HG02970 (cell line): ENCODE results near the gene PDZK1.
A peak's percentile ranks its signal among the peaks of the same experiment; 100 is the strongest.
"Not testable (repeated sequence)": the region's sequence is repeated elsewhere in the genome, so short reads cannot be mapped to it uniquely, and the experiment has no call there.

Experiments used
- ATAC-seq: cut with Tn5 transposase; IDR thresholded peaks from one replicate; pipeline ENCODE4 v1.9.1; 2021; ENCODE audit warnings: mild to moderate bottlenecking, moderate library complexity, moderate number of reproducible peaks; ENCODE audit not compliant: unreplicated experiment, low FRiP score

The PDZK1 gene

DNA sequence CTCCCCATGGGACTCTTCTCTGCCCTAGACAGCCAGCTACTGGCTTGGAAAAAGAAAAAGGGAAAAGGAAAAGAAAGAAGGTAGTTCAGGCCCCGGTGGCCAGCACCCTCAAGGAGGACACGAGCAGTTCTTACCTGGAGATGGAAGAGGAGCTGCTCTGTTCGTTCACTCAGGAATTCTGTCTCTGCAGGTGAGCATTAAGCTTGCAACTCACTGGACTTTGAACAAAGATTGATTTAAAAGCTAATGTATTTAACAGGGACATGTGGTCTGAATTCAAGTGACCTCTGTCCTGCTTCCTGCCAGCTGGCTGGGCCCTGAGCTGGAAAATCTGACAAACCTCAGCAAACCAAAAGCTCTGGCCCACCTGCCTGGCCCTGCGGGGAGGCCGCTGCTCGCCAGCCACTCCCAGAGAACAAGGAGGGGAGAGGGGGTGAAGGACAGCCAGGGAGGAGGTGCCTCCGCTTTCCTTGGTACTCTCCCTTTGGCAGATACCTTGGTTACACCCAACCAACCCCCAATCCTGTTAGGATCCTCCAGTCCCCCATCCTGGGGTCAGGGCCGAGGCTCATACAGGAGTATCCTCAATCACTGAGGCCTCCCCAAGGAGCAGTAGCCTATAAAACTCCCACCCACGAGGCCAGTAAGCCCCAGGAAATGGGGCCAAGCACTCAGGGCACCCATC, at the start of gene PDZK1:
TSS of gene PDZK1 (minus strand) at position 186 of the 685 bp plus-strand sequence. CDS start 19,347 bp downstream, outside the sequence.
- no peak for ATAC-seq

DNA sequence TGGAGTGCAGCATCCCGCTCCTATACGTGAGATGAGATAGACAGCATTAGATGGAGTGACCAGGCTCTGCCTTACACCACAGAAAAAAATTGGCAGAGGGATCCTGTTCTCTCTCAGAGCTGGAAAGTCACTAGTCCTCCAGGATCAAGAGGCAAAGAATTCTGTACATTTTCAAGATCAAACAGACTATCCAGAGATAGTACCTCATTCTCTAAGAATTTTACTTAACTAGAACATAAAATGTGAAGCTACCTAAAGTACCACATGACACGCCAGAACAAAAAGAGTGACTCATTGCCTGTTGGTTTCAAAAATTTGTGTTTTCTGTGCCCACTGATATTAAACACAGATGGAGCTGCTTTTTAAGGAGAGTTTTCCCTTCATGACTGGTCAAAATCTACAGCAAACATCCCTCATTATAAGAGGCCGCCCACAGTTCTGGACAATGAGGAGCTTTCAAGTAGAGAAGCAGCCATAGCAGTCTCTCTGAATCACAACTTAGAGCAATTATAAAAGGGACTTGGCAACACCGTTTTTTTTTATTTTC, 44.4 kb upstream of the PDZK1 start:
- no peak for ATAC-seq

DNA sequence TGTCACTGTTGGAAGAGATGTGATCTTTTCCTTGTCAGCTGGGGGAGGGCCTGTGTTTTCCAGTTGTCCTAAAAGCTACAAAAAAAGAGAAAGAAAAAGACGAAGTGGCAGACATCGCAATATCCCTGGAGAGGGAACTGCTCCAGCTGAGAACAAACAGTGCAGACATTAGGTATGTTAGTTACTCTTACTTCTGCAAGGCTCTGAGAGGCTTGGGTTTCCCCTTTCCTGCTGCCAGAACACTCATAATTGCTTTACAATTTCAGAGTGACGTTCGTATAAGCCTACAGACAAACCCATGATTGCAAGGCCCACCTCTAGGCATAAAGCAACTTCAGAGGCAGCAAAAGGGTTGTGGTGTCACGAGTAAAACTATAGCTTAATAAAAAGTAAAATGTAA, 43.3 kb upstream of the PDZK1 start:
- ATAC-seq = no peak

DNA sequence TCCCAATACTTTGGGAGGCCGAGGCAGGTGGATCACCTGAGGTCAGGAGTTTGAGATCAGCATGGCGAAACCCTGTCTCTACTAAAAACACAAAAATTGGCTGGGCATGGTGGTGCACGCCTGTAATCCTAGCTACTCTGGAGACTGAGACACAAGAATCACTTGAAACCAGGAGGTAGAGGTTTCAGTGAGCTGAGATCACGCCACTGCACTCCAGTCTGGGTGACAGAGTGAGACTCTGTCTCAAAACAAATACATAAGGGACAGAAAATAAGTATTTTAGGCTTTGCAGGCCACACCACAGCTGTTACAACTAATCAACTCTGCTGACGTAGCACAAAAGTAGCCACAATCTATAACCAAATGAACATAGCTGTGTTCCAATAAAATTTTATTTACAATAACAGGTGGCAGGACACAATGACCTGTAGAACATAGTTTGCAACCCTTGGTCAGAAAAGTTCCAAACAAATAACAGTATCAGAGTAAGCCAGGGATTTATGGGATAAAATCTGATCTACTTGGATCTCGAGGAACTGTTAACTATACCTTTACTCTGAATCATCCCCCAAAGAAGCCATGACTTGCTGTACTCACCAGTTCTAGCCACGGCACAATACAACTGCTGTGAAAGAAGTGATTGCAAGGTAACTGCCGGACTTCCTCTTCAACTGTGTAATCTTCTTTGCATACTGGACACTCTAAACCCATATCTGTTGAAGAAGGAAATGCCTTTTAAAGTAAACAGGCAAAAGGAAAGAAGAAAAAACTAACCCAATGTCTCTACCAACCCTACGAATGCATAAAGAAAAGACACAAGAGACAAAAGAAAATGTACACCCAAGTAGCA, 40.5 kb upstream of the PDZK1 start:
- no peak for ATAC-seq

DNA sequence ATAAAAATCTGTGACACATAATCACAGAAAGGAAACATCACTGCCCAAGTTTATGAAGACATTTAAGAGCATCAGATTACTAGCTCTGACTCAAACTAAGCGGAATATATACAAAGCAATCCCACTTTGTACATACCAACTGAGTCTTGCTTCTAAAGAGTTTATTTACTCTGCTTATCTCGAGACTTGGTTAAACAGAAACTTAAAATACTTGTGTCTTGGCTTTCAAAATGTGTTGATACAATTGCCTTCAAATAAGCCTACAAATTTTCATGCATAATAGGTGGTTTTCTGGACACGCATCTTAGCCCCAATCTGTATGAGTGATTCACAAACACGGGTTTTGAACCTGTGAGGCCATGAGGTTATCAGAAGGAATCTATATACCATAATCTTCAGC, 33.1 kb upstream of the PDZK1 start:
- ATAC-seq = no peak

DNA sequence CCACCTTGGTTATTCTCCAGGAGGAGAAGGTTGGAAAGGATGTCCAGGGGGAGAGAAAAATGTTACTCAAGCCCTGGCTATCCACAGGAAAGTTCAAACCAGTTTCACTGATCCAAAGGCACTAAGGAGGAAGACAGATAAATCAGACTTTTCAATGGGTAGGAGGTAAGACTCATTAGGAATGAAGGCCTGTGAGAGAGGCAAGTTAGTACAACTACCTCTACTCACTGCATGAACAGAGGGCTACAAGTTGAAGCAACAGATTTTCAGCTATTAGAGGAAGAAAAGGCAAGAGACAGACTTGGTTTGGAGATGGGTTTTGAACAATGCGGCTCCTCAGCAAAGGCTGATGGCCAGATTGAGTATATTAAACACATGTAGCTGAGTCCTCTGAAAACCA, 29.0 kb upstream of the PDZK1 start:
- no peak for ATAC-seq

DNA sequence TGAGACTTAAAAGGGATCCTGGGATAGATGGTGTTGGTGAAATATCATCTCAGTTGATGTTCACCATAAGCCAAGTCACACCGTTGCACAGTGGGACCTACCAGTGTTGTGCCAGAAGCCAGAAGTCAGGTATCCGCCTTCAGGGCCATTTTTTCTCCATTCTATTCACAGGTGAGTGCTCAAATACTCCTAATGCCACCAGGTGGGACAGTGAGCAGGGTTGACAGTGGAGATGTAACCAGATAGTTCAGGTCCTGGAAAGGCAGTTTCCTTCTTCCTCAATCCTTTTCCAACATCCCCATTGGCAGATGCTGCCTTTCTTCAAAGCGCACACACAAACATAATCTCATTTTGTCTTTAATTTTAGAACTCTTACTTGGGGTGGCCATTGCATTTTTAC, 23.7 kb upstream of the PDZK1 start:
- no peak for ATAC-seq

DNA sequence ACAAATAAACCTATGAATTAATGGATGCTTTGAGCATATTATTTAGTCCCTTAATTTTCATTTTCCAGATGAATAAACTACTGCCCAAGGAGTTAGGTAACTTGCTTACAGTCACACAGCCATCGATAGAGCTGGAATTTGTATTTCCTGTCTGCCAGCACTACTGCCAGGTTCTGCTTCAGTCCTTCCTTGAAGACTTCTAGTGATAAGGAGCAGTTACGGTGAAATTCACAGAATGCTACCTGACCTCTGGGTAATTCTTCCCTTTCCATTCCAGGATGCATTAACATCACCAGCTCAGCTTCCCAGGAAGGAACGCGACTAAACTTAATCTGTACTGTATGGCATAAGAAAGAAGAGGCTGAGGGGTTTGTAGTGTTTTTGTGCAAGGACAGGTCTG, 23.3 kb upstream of the PDZK1 start:
- no peak for ATAC-seq

DNA sequence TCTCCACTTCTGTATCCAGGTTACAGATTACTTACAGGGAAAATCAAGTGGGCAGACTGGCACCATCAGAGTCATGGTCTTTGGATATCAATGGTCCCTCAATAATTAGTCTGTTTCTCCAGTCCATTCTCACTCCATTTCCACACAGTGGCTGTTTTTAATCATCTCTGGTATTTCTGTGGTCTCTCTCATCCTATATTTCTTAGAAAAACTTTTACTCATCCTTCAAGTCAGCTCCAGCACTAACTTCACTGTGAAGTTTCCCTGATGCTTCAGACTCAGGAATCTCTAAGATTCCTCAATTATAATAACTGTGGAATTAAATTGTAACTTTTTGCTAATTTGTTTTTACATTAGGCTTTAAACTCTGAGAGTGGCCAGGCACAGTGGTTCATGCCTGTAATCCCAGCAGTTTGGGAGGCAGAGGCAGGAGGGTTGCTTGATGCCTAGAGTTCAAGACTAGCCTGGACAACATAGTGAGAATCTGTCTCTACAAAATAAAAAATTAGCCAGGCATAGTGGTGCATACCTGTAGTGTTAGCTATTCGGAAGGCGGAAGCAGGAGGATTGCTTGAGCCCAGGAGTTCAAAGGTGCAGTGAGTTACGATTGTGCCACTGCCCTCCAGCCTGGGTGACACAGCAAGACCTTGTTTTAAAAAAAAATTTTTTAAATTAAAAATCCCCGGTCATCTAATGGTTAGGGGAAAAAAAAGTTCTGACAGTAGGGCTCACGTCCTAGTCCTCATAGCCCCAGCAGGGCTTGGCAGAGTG, 22.7 kb upstream of the PDZK1 start:
- no peak for ATAC-seq

DNA sequence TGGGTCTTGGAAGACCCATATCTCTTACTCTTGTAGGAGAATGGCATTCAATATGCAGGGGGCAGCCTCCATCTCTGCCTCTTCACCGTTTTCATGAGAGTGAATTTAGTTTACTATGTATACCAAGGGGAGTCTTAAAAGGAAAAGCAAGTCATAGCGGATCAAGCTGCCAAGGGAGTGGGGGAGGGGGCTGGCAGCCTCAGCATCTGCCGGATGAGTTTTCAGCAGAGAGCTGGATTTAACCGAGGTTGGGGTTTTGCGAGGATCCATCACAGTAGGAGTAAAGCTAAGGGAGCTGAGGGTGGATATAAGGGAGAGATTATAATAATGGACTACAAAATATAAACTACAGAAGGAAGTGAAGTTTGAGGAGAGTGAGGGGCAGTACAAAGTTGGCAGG, 22.0 kb upstream of the PDZK1 start:
- no peak for ATAC-seq

DNA sequence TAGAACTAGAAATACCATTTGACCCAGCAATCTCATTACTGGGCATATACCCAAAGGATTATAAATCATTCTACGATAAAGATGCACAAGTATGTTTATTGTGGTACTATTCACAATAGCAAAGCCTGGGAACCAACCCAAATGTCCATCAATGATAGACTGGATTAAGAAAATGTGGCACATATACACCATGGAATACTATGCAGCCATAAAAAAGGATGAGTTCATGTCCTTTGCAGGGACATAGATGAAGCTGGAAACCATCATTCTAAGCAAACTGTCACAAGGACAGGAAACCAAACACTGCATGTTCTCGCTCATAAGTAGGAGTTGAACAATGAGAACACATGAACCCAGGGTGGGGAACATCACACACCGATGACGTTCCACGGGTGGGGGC, 19.0 kb upstream of the PDZK1 start:
- not testable (repeated sequence) for ATAC-seq

DNA sequence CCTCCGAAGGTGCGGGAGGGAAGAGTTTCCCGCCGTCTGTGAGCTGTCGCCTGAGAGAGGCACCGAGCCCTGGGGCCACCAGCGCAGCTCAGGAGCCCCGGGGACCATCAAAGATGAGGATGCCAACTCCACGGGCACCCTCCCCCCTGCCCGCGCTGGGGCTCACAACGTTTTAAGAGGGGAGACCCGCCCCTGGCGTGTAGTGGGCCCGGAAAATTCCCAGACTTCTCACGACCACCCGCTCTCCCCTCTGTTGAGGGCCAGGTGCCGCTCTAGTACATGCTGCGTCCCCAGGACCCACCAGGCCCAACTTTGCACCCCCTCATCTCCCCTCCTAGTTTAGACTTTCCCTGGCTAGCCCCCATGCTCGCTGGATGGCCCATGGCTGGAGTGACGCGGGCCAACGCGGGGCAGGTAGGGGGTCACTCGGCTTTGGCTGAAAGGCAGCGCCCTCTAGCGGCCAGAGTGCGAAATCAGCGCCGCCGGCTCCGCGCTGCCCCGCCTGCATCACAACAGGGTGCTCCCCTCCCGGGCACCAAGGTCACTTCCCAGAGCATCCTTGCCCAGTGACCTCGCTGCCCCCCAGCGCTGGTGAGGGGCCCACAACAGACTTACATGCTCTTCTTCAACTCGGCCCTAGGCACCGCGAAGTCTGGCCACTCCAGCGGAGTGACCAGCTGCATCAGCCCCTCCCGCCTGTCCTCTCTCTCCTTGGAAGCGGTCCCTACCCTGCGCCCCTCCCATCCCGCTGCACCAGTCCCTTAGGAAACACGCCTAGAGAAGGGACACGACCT, 13.9 kb upstream of the PDZK1 start:
- ATAC-seq = peak; percentile 71

DNA sequence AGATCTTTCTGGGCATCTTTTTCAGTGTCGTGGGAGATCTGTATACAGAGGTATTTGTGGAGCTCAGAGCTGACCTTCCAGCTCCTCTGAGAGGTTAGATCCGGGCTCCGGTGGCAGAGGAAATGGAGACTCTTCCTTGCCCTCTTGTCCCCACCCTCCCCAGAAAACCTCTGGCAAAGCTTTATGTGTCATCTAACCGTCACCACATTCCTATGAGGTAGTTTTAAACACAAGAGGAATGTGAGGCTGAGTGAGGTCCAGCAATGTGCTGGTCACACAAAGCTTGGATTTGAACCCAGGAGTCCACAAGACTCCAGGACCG, 13.3 kb upstream of the PDZK1 start:
- no peak for ATAC-seq

DNA sequence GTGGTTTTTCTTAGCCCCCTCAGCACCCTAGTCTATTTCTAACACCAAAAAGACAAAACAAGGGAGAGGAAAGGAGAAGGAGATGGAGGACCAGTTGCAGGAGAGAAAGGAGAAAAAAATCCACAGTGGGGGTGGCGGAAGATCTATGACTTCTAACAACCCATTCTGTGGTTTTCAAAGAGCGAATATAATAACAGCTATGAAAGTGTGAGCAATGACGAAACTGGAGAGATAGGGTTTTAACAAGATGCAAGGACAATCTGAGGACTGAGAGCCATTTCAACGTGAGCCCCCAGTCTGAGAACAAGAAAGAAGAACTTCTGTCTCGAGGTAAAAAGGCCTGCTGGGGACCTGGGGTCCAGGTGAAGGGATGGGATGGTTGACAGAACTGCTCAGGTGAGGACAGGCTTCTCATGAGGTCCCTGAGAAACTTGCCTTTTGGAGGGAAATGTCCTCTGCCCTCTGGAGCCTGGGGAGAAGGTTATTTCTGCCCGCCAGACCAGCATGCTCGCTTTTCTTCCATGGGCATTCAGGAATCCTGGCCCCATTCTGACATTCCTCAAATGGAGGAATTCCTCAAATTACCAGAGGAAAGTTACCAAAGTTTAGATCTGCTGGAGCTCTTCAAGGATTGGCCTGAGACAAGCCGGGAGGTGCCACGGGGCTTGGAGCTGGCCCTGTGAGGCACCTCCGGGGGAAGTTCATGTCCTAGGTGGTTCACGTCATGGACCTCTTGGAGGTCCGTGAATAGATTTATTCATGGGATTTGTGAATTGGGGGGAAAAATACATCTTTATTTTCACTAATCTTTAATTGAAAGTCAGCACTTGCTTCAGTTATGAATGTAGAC, 12.3 kb upstream of the PDZK1 start, which contains the start of gene CD160:
TSS of gene CD160 (plus strand) at position 270 of the 850 bp plus-strand sequence. CDS start 8,829 bp downstream, outside the sequence.
- no peak for ATAC-seq

DNA sequence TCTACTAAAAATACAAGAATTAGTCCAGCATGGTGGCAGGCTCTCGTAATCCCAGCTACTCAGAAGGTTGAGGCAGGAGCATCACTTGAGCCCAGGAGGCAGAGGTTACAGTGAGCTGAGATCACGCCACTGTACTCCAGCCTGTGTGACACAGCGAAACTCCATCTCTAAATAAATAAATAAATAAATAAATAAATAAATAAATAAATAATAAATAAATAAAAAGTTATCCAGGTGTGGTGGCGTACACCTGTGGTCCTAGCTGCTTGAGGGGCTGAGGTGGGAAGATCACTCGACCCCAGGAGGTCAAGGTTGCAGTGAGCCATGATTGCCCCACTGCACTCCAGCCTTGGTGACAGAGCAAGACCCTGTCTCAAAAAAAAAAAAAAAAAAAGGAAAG, 11.3 kb upstream of the PDZK1 start:
- ATAC-seq = not testable (repeated sequence)

DNA sequence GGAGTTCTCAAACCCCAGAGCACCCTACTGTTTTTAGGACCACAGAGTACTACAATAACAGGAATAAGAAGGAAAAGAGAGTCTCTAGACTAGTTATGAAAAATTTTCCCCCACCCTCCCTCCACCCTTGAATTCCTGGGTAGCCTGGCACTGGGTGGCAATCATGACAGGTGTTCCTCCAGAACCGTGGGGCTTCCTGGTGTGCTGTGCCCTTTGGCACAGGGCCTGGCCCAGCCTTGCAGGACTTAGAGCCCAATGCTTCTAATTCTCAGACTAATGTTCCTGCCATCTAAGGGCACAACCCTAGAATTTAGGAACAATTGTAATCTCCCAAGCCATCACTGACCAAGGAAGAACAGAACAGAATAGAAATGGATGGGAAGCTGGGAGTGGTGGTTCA, 10.7 kb upstream of the PDZK1 start:
- ATAC-seq = no peak

DNA sequence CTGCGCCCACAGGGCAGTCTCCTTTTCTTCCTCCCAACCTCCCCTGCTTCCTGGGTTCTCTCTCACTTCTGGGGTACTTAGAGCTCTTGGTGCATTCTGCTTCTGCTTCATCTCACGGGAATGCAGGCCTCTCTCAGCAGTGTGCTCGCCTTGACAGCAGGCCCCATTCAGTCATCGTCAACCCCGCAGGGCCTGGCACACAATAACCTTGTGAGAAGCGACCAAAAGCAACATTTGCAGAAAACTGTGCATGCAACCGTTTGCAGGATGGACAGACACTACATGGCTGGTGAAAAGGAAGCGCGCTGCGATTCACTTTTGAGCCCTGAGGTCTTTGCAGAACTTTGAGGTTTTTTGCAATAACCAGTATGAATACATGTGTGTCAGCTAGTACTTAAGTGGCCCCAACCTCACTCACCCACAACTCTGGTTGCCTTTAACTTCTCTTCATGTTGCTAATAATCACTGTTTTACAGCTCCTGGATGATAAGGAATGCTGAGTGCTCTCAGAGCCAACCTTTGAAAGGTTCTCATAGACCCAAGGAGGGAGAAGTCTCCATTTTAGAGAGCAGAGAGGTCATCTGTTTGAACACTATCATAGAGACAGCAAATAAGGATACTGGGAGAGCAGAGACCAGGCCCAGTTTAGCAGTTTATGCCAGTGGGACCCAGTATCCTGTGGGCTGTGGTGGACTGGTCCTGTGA, 9.6 kb upstream of the PDZK1 start:
- ATAC-seq = no peak

DNA sequence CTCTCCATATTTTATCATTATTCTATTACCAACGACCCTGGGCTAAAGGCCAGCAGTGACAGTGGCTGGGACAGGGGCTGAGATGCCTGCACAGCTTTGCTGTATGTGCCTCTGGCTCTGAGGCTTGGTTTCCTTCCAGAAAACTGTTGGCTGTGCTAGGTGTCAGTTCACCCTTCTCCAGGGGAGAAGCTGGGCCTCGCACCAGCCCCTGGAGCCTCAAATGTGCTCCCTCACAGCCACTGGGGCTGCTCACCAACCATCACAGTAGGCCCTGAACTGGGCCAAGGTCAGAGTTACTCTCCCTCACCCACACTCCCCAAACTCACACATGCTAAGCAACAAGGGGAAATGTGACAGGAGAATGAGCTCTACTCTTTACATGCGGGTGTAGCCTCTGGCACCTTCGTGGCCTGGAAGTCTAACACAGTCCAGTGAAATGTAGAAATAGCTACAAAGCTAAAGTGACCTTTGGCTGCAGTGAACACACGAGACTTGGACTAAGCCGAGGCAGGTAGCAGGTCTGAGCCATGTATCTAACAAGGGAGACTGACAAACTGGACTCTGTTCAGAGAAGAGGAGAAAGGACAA, 7.5 kb upstream of the PDZK1 start:
- no peak for ATAC-seq
